ENCODE results near the gene NKIRAS2.

The NKIRAS2 gene

GRCh38 chr17:42026857-42027589 lies 7.1 kb downstream of the NKIRAS2 start:
- Histone ChIP-seq H3K27ac (ENCODE audit: low read length) (no peak overlapping the region), H3K36me3 (ENCODE audit: control insufficient read depth, insufficient read depth, low read length) (peaks cover 19% of the 10 kb centered on the region), H3K27me3 (ENCODE audit: control insufficient read depth, insufficient read depth, low read length) (no peaks in the 10 kb centered on the region), H3K9me3 (ENCODE audit: control insufficient read depth, insufficient read depth, low read length) (no peaks in the 10 kb centered on the region), H3K4me3 (ENCODE audit: low read length) (no peak overlapping the region), H3K4me1 (ENCODE audit: control insufficient read depth, insufficient read depth, low read length) (peaks cover 8% of the 10 kb centered on the region; the same call in 1 of the 2 replicates)
- no peak for DNase-seq (ENCODE audit: low read depth, low spot score)
- no CpG with 5 or more reads among the region's 17 CpGs for WGBS (ENCODE audit: insufficient coverage, insufficient read length)

GRCh38 chr17:42027590-42027889 lies 7.7 kb downstream of the NKIRAS2 start:
- DNase-seq (ENCODE audit: low read depth, low spot score), result no peak
- Histone ChIP-seq H3K36me3 (ENCODE audit: control insufficient read depth, insufficient read depth, low read length) (peaks cover 17% of the 10 kb centered on the region), H3K9me3 (ENCODE audit: control insufficient read depth, insufficient read depth, low read length) (no peaks in the 10 kb centered on the region), H3K4me3 (ENCODE audit: low read length) (no peak overlapping the region), H3K27ac (ENCODE audit: low read length) (no peak overlapping the region), H3K27me3 (ENCODE audit: control insufficient read depth, insufficient read depth, low read length) (no peaks in the 10 kb centered on the region), H3K4me1 (ENCODE audit: control insufficient read depth, insufficient read depth, low read length) (peaks cover 8% of the 10 kb centered on the region; the same call in 1 of the 2 replicates)
- no CpG with 5 or more reads among the region's 5 CpGs for WGBS (ENCODE audit: insufficient coverage, insufficient read length)

DNA sequence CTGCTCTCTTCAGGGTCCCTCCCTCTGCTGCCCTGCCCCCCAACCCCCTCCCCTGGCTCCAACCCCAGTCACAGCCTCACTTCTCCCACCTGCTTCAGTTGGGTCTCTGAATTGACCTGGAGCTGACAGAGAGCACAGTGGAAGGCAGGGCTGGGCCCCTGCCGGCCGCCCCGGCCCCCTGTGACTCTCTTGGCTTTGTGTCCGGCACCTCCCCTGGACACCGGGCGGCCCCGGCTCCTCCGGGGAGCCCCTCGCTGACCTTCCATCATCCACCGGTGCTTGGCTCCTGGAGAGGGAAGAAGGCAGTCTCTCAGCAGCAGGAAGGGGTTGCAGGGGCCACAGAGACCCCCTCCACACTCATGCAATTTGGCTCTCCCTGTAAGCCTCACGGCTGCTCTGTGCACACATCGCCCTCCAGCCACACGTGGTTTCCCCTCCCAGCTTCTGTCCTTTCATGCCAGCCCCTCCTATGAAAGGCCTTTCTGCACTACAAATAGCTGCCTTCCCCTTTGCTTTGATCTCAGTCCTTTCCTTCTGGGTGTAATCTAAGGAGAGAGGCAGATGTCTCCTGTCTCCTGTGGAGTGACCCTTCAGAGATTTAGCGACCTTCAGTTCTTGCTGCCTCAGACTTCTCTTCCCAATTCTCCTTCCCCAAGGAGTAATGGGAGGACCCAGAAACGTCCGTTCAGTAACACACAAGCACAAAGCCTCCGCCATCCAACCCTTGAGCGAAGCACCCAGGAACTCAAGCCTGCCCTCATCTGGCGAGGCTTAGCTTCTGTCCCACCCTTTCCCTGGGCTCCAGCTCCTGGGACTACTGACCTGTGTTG lies 8.3 kb downstream of the NKIRAS2 start:
- DNase-seq (ENCODE audit: low read depth, low spot score), result no peak
- Histone ChIP-seq H3K36me3 (ENCODE audit: control insufficient read depth, insufficient read depth, low read length) (peaks cover 13% of the 10 kb centered on the region), H3K9me3 (ENCODE audit: control insufficient read depth, insufficient read depth, low read length) (no peaks in the 10 kb centered on the region), H3K27me3 (ENCODE audit: control insufficient read depth, insufficient read depth, low read length) (no peaks in the 10 kb centered on the region), H3K4me1 (ENCODE audit: control insufficient read depth, insufficient read depth, low read length) (peaks cover 8% of the 10 kb centered on the region; the same call in 1 of the 2 replicates), H3K4me3 (ENCODE audit: low read length) (no peak overlapping the region), H3K27ac (ENCODE audit: low read length) (no peak overlapping the region)
- no CpG with 5 or more reads among the region's 19 CpGs for WGBS (ENCODE audit: insufficient coverage, insufficient read length)

GRCh38 chr17:42028791-42029127 lies 8.9 kb downstream of the NKIRAS2 start:
- H3K4me3 ChIP-seq (ENCODE audit: low read length), result no peak overlapping the region
- no peak overlapping the region for H3K27ac ChIP-seq (ENCODE audit: low read length)
- no peaks in the 10 kb centered on the region for H3K27me3 ChIP-seq (ENCODE audit: control insufficient read depth, insufficient read depth, low read length)
- no peaks in the 10 kb centered on the region for H3K9me3 ChIP-seq (ENCODE audit: control insufficient read depth, insufficient read depth, low read length)
- H3K4me1 ChIP-seq (ENCODE audit: control insufficient read depth, insufficient read depth, low read length), result peaks cover 8% of the 10 kb centered on the region; the same call in 1 of the 2 replicates
- no CpG with 5 or more reads among the region's 7 CpGs for WGBS (ENCODE audit: insufficient coverage, insufficient read length)
- H3K36me3 ChIP-seq (ENCODE audit: control insufficient read depth, insufficient read depth, low read length), result peaks cover 8% of the 10 kb centered on the region
- DNase-seq (ENCODE audit: low read depth, low spot score), result no peak

DNA sequence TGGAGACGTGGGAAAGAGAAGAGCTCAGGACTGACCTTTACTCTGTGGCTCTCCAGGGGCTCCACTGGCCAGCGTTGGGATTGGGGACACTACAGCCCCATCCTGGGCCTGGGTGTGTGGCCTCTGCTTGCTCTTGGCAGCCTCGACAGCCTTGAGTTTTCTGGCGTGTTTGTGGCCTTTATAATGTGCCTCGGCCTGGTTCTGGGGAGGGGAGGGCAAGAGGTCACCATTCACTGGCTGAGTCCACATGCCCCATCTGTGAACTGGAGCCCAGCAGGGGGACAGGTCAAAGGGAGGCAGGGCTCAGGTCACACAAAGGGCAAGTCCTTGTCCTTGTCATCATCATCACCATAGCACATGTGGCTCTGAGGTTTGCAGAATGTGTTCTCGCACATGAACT lies 11.7 kb downstream of the NKIRAS2 start:
- Histone ChIP-seq H3K4me1 (ENCODE audit: control insufficient read depth, insufficient read depth, low read length) (peaks cover 8% of the 10 kb centered on the region; the same call in 1 of the 2 replicates), H3K36me3 (ENCODE audit: control insufficient read depth, insufficient read depth, low read length) (0 out of 2 replicates have a peak, but pooled peaks cover 3% of the 10 kb centered on the region), H3K27me3 (ENCODE audit: control insufficient read depth, insufficient read depth, low read length) (no peaks in the 10 kb centered on the region), H3K27ac (ENCODE audit: low read length) (no peak overlapping the region), H3K9me3 (ENCODE audit: control insufficient read depth, insufficient read depth, low read length) (no peaks in the 10 kb centered on the region), H3K4me3 (ENCODE audit: low read length) (no peak overlapping the region)
- DNase-seq (ENCODE audit: low read depth, low spot score), result no peak
- no CpG with 5 or more reads among the region's 6 CpGs for WGBS (ENCODE audit: insufficient coverage, insufficient read length)

- Histone ChIP-seq H3K27ac (ENCODE audit: low read length) (no peak overlapping the region), H3K9me3 (ENCODE audit: control insufficient read depth, insufficient read depth, low read length) (no peaks in the 10 kb centered on the region), H3K4me3 (ENCODE audit: low read length) (no peak overlapping the region), H3K27me3 (ENCODE audit: control insufficient read depth, insufficient read depth, low read length) (no peaks in the 10 kb centered on the region), H3K36me3 (ENCODE audit: control insufficient read depth, insufficient read depth, low read length) (no peaks in the 10 kb centered on the region), H3K4me1 (ENCODE audit: control insufficient read depth, insufficient read depth, low read length) (no peaks in the 10 kb centered on the region)
- DNase-seq (ENCODE audit: low read depth, low spot score), result no peak
- no CpG with 5 or more reads among the region's 6 CpGs for WGBS (ENCODE audit: insufficient coverage, insufficient read length)
Observed at GRCh38 chr17:42034059-42034458, 14.2 kb downstream of the NKIRAS2 start.

GRCh38 chr17:42038221-42038973 lies 18.5 kb downstream of the NKIRAS2 start:
- WGBS (ENCODE audit: insufficient coverage, insufficient read length), result no CpG with 5 or more reads among the region's 5 CpGs
- Histone ChIP-seq H3K4me1 (ENCODE audit: control insufficient read depth, insufficient read depth, low read length) (no peaks in the 10 kb centered on the region; the same call in 1 of the 2 replicates), H3K9me3 (ENCODE audit: control insufficient read depth, insufficient read depth, low read length) (no peaks in the 10 kb centered on the region), H3K4me3 (ENCODE audit: low read length) (no peak overlapping the region), H3K36me3 (ENCODE audit: control insufficient read depth, insufficient read depth, low read length) (no peaks in the 10 kb centered on the region), H3K27ac (ENCODE audit: low read length) (no peak overlapping the region), H3K27me3 (ENCODE audit: control insufficient read depth, insufficient read depth, low read length) (no peaks in the 10 kb centered on the region)
- no peak for DNase-seq (ENCODE audit: low read depth, low spot score)

GRCh38 chr17:42039794-42040763 lies 20.2 kb downstream of the NKIRAS2 start:
- Histone ChIP-seq H3K4me1 (ENCODE audit: control insufficient read depth, insufficient read depth, low read length) (no peaks in the 10 kb centered on the region; the same call in 1 of the 2 replicates), H3K9me3 (ENCODE audit: control insufficient read depth, insufficient read depth, low read length) (no peaks in the 10 kb centered on the region), H3K4me3 (ENCODE audit: low read length) (no peak overlapping the region), H3K27me3 (ENCODE audit: control insufficient read depth, insufficient read depth, low read length) (no peaks in the 10 kb centered on the region), H3K27ac (ENCODE audit: low read length) (no peak overlapping the region), H3K36me3 (ENCODE audit: control insufficient read depth, insufficient read depth, low read length) (no peaks in the 10 kb centered on the region)
- WGBS (ENCODE audit: insufficient coverage, insufficient read length), result no CpG with 5 or more reads among the region's 77 CpGs
- no peak for DNase-seq (ENCODE audit: low read depth, low spot score)

- Histone ChIP-seq H3K4me1 (ENCODE audit: control insufficient read depth, insufficient read depth, low read length) (no peaks in the 10 kb centered on the region; the same call in 1 of the 2 replicates), H3K4me3 (ENCODE audit: low read length) (no peak overlapping the region), H3K36me3 (ENCODE audit: control insufficient read depth, insufficient read depth, low read length) (no peaks in the 10 kb centered on the region), H3K9me3 (ENCODE audit: control insufficient read depth, insufficient read depth, low read length) (no peaks in the 10 kb centered on the region), H3K27me3 (ENCODE audit: control insufficient read depth, insufficient read depth, low read length) (no peaks in the 10 kb centered on the region), H3K27ac (ENCODE audit: low read length) (no peak overlapping the region)
- no peak for DNase-seq (ENCODE audit: low read depth, low spot score)
- no CpG with 5 or more reads among the region's 10 CpGs for WGBS (ENCODE audit: insufficient coverage, insufficient read length)
Observed at GRCh38 chr17:42040818-42041217, 20.9 kb downstream of the NKIRAS2 start.
